Osteoblast (primary cell): ENCODE measurements around the gene EFNA5. TPM values are rescaled to one million over a fixed set of nuclear protein-coding genes. Genes with fewer than 3 reads are reported as not detected.
"Not testable (repeated sequence)": the region's sequence is repeated elsewhere in the genome, so short reads cannot be mapped to it uniquely, and the experiment has no call there.

ENCODE experiments used
- DNase-seq: peaks from one replicate; pipeline ENCODE4 v3.0.0; 2011; ENCODE audit warnings: low spot score, mixed read lengths; ENCODE audit not compliant: insufficient read length; ENCODE audit errors: missing footprints
- H2AFZ ChIP-seq: 2 replicates; pipeline ENCODE4 v1.6.0; 2011; ENCODE audit warnings: mild to moderate bottlenecking, low read length
- H3K27ac ChIP-seq: 2 replicates; pipeline ENCODE4 v1.5.1; 2011; ENCODE audit warnings: mild to moderate bottlenecking, low read depth, low read length, moderate library complexity
- H3K27me3 ChIP-seq: 2 replicates; pipeline ENCODE4 v1.6.0; 2012; ENCODE audit warnings: mild to moderate bottlenecking, control low read depth, inconsistent platforms, low read length, moderate library complexity; ENCODE audit not compliant: insufficient read depth
- H3K36me3 ChIP-seq: 2 replicates; pipeline ENCODE4 v1.5.1; 2011; ENCODE audit warnings: mild to moderate bottlenecking, low read length, control low read depth, moderate library complexity; ENCODE audit not compliant: insufficient read depth
- H3K4me1 ChIP-seq: 2 replicates; pipeline ENCODE4 v1.5.1; 2011; ENCODE audit warnings: mild to moderate bottlenecking, low read length, control low read depth, moderate library complexity; ENCODE audit not compliant: insufficient read depth
- H3K4me2 ChIP-seq: 2 replicates; pipeline ENCODE4 v1.6.0; 2011; ENCODE audit warnings: mild to moderate bottlenecking, low read length; ENCODE audit not compliant: insufficient read depth
- H3K4me3 ChIP-seq: fragments of 200-600 bp; sonication (generic); 3 replicates; pipeline ENCODE4 v1.5.1; 2012; ENCODE audit warnings: mild to moderate bottlenecking, low read length, inconsistent platforms; ENCODE audit not compliant: insufficient read depth
- H3K79me2 ChIP-seq: 2 replicates; pipeline ENCODE4 v1.6.0; 2012; ENCODE audit warnings: mild to moderate bottlenecking, low read length, control low read depth, inconsistent platforms; ENCODE audit not compliant: insufficient read depth
- H3K9me3 ChIP-seq: 2 replicates; pipeline ENCODE4 v1.5.1; 2011; ENCODE audit warnings: low read depth, low read length, control low read depth
- H4K20me1 ChIP-seq: 2 replicates; pipeline ENCODE4 v1.6.0; 2012; ENCODE audit warnings: mild to moderate bottlenecking, low read length, control low read depth; ENCODE audit not compliant: insufficient read depth
- total RNA-seq: library from RNA; depleted of rRNA; stranded (reverse); fragments of >200 nt; gene quantifications from 2 replicates; pipeline ENCODE4 v1.2.3, GENCODE V29; 2012
- TF ChIP-seq, protein P1 (sequence below): IDR thresholded peaks from 2 replicates; pipeline ENCODE4 v1.5.1; 2011; ENCODE audit warnings: mild to moderate bottlenecking, low read depth, low read length, moderate library complexity; ENCODE audit errors: extremely low read depth

The EFNA5 gene
- total RNA-seq, 1 donor = 12.3 TPM

- no peak overlapping the region for H3K4me2 ChIP-seq
- H4K20me1 ChIP-seq = no peaks in the 10 kb centered on the region
- no peak overlapping the region for H3K4me3 ChIP-seq
- no peak overlapping the region for H3K27ac ChIP-seq
- no peaks in the 10 kb centered on the region for H3K9me3 ChIP-seq
- no peaks in the 10 kb centered on the region for H3K79me2 ChIP-seq
- no peaks in the 10 kb centered on the region for H3K27me3 ChIP-seq
- TF ChIP-seq, protein P1, sequence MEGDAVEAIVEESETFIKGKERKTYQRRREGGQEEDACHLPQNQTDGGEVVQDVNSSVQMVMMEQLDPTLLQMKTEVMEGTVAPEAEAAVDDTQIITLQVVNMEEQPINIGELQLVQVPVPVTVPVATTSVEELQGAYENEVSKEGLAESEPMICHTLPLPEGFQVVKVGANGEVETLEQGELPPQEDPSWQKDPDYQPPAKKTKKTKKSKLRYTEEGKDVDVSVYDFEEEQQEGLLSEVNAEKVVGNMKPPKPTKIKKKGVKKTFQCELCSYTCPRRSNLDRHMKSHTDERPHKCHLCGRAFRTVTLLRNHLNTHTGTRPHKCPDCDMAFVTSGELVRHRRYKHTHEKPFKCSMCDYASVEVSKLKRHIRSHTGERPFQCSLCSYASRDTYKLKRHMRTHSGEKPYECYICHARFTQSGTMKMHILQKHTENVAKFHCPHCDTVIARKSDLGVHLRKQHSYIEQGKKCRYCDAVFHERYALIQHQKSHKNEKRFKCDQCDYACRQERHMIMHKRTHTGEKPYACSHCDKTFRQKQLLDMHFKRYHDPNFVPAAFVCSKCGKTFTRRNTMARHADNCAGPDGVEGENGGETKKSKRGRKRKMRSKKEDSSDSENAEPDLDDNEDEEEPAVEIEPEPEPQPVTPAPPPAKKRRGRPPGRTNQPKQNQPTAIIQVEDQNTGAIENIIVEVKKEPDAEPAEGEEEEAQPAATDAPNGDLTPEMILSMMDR = no peak
- no peak for DNase-seq
- H2AFZ ChIP-seq = no peak overlapping the region
- no peaks in the 10 kb centered on the region for H3K4me1 ChIP-seq
- H3K36me3 ChIP-seq = no peaks in the 10 kb centered on the region
Measured at GRCh38 chr5:107499237-107499636, 171.5 kb downstream of the EFNA5 start.

DNA sequence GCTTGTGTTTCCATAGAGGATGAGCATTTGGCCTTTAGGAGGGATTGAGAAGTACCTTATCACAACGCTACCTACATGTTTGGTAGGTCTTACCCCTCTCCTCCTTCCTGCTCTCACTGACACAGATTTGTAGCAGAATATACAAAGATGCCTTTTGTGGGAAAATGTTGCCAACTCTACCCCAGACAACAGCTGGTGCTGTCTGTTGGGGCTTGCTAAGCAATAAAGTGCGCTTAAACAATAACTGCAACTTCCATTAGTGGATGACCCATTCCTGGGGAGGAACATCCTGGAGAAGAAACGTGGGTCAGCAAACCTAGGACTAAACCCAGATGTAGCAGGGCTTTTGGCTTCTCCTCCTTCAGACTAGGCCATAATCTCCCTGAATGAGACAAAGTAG lies 174.3 kb downstream of the EFNA5 start:
- no peaks in the 10 kb centered on the region for H4K20me1 ChIP-seq
- no peaks in the 10 kb centered on the region for H3K4me1 ChIP-seq
- no peak overlapping the region for H3K4me2 ChIP-seq
- H3K9me3 ChIP-seq = no peaks in the 10 kb centered on the region
- H3K4me3 ChIP-seq = no peak overlapping the region
- no peaks in the 10 kb centered on the region for H3K36me3 ChIP-seq
- no peak overlapping the region for H2AFZ ChIP-seq
- TF ChIP-seq, protein P1 = no peak
- H3K79me2 ChIP-seq = no peaks in the 10 kb centered on the region
- H3K27me3 ChIP-seq = no peaks in the 10 kb centered on the region
- no peak overlapping the region for H3K27ac ChIP-seq
- peak; percentile 15 for DNase-seq

- DNase-seq, H3K27ac ChIP-seq, H3K9me3 ChIP-seq, H3K4me3 ChIP-seq, H3K4me1 ChIP-seq, H4K20me1 ChIP-seq, H3K4me2 ChIP-seq, H2AFZ ChIP-seq, H3K79me2 ChIP-seq, H3K27me3 ChIP-seq, H3K36me3 ChIP-seq: not testable (repeated sequence)
Measured at GRCh38 chr5:107494129-107494528, 176.6 kb downstream of the EFNA5 start.

DNA sequence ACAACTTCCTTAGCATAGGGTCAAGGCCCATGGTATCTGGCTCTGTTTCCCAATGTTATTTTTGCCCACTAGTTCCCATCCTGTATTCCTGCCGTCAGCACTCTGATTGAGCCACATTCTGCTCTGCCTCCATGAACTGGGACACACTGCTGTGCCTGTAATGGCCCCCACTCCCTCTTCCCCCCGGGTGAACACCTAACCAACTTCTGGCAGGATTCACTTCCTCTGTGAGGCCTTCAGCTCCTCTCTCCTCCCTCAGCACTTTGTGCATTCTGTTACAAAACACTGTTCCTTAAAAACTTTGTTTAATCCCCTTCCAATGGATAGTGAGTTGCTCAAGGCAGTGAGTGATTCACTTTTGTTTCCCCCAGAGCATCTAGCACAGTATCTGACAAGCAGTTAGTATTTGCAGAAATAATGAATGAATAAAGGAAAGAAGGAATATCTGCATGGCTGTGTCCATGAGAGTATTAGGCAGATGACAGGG lies 183.6 kb downstream of the EFNA5 start:
- no peak for DNase-seq
- H3K4me2 ChIP-seq = no peak overlapping the region
- TF ChIP-seq, protein P1 = no peak
- no peak overlapping the region for H2AFZ ChIP-seq
- no peaks in the 10 kb centered on the region for H3K27me3 ChIP-seq
- no peak overlapping the region for H3K27ac ChIP-seq
- no peaks in the 10 kb centered on the region for H3K9me3 ChIP-seq
- no peaks in the 10 kb centered on the region for H3K79me2 ChIP-seq
- no peaks in the 10 kb centered on the region for H4K20me1 ChIP-seq
- peaks cover 12% of the 10 kb centered on the region for H3K4me1 ChIP-seq
- no peak overlapping the region for H3K4me3 ChIP-seq
- no peaks in the 10 kb centered on the region for H3K36me3 ChIP-seq
